ENCODE results near the gene BAG1.

- TF ChIP-seq, protein P1, sequence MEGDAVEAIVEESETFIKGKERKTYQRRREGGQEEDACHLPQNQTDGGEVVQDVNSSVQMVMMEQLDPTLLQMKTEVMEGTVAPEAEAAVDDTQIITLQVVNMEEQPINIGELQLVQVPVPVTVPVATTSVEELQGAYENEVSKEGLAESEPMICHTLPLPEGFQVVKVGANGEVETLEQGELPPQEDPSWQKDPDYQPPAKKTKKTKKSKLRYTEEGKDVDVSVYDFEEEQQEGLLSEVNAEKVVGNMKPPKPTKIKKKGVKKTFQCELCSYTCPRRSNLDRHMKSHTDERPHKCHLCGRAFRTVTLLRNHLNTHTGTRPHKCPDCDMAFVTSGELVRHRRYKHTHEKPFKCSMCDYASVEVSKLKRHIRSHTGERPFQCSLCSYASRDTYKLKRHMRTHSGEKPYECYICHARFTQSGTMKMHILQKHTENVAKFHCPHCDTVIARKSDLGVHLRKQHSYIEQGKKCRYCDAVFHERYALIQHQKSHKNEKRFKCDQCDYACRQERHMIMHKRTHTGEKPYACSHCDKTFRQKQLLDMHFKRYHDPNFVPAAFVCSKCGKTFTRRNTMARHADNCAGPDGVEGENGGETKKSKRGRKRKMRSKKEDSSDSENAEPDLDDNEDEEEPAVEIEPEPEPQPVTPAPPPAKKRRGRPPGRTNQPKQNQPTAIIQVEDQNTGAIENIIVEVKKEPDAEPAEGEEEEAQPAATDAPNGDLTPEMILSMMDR (IDR thresholded peaks at IDR 0.05): no peak
- TF ChIP-seq POLR2AphosphoS5 (IDR thresholded peaks at IDR 0.05): no peak
Measured at GRCh38 chr9:33236571-33236970, 27.9 kb downstream of the BAG1 start.
